ENCODE data around the gene ICAM2. TPM values are rescaled to one million over a fixed set of nuclear protein-coding genes. Genes with fewer than 3 reads are reported as not detected.

Gene ICAM2
- total and polyA plus RNA-seq, 2 donors from 2014 or later = 38.8 to 55.8 TPM

GRCh38 chr17:63998721-63999679 lies 21.4 kb downstream of the ICAM2 start:
- H3K36me3 ChIP-seq (ENCODE audit: control insufficient read depth in 2 of 3, insufficient read depth in 3 of 3, low read length in 3 of 3) = no peaks in the 10 kb centered on the region
- no peak overlapping the region for H3K9ac ChIP-seq (ENCODE audit: low read length in 3 of 3)
- TF ChIP-seq CTCF (IDR thresholded peaks at IDR 0.05; ENCODE audit: borderline replicate concordance, extremely low read depth, insufficient read depth) = no peak
- peak in 1 of 5 donors; percentile 59 for DNase-seq
- peak overlapping the region in 2 of 3 donors; percentile 61 to 69 for H3K4me3 ChIP-seq (ENCODE audit: low read length in 3 of 3)
- no peak overlapping the region for H3K27ac ChIP-seq (ENCODE audit: low read depth in 2 of 2, low read length in 2 of 2)
- H3K9me3 ChIP-seq (ENCODE audit: control insufficient read depth in 2 of 3, insufficient read depth in 1 of 3, low read length in 3 of 3) = no peaks in the 10 kb centered on the region
- intact Hi-C loops (cut with DNase I) = no loop called here
- H3K4me1 ChIP-seq (ENCODE audit: control insufficient read depth in 2 of 3, insufficient read depth in 2 of 3, low read depth in 1 of 3, low read length in 3 of 3) = peaks cover 0 to 7% (median 0%) of the 10 kb centered on the region in 3 donors
- H3K27me3 ChIP-seq (ENCODE audit: control insufficient read depth, insufficient read depth, low read length) = no peaks in the 10 kb centered on the region
- FAIRE-seq = no peak

- Histone ChIP-seq H3K27me3 (ENCODE audit: control insufficient read depth, insufficient read depth, low read length) (no peaks in the 10 kb centered on the region), H3K4me3 (ENCODE audit: low read length in 3 of 3) (peak within 1 kb of the TSS; percentile 61 to 69 (median 61)), H3K9ac (ENCODE audit: low read length in 3 of 3) (peak within 1 kb of the TSS in 1 of 3 donors; percentile 34), H3K27ac (ENCODE audit: low read depth in 2 of 2, low read length in 2 of 2) (peak within 1 kb of the TSS in 1 of 2 donors; percentile 3), H3K36me3 (ENCODE audit: control insufficient read depth in 2 of 3, insufficient read depth in 3 of 3, low read length in 3 of 3) (no peaks in the 10 kb centered on the region), H3K4me1 (ENCODE audit: control insufficient read depth in 2 of 3, insufficient read depth in 2 of 3, low read depth in 1 of 3, low read length in 3 of 3) (peaks cover 0 to 7% (median 0%) of the 10 kb centered on the region in 3 donors), H3K9me3 (ENCODE audit: control insufficient read depth in 2 of 3, insufficient read depth in 1 of 3, low read length in 3 of 3) (no peaks in the 10 kb centered on the region)
- FAIRE-seq = no peak
- no peak for TF ChIP-seq CTCF (IDR thresholded peaks at IDR 0.05; ENCODE audit: borderline replicate concordance, extremely low read depth, insufficient read depth)
- intact Hi-C loops (cut with DNase I) = no loop called here
- peak; percentile 86 to 95 (median 90) for DNase-seq
Observed at GRCh38 chr17:63998050-63998720, 22.2 kb downstream of the ICAM2 start, which contains the start of gene PRR29. TSS of gene PRR29 (plus strand) at chr17:63998351. CDS start at chr17:63998365, 14 bp downstream.

- Histone ChIP-seq H3K27me3 (ENCODE audit: control insufficient read depth, insufficient read depth, low read length) (no peaks in the 10 kb centered on the region), H3K9me3 (ENCODE audit: control insufficient read depth in 2 of 3, insufficient read depth in 1 of 3, low read length in 3 of 3) (no peaks in the 10 kb centered on the region), H3K27ac (ENCODE audit: low read depth in 2 of 2, low read length in 2 of 2) (peak overlapping the region in 1 of 2 donors; percentile 3), H3K9ac (ENCODE audit: low read length in 3 of 3) (no peak overlapping the region), H3K4me1 (ENCODE audit: control insufficient read depth in 2 of 3, insufficient read depth in 2 of 3, low read depth in 1 of 3, low read length in 3 of 3) (peaks cover 0 to 7% (median 0%) of the 10 kb centered on the region in 3 donors), H3K36me3 (ENCODE audit: control insufficient read depth in 2 of 3, insufficient read depth in 3 of 3, low read length in 3 of 3) (no peaks in the 10 kb centered on the region), H3K4me3 (ENCODE audit: low read length in 3 of 3) (peak overlapping the region in 2 of 3 donors; percentile 61 to 69)
- FAIRE-seq (no peak), DNase-seq (peak in 1 of 5 donors; percentile 55)
- TF ChIP-seq CTCF (IDR thresholded peaks at IDR 0.05; ENCODE audit: borderline replicate concordance, extremely low read depth, insufficient read depth) = no peak
- intact Hi-C loops (cut with DNase I) = no loop called here
Observed at GRCh38 chr17:63997341-63998048, 22.9 kb downstream of the ICAM2 start.

All from kidney (tissue), 14 donors.